Measurements from ENCODE around the gene CAPN12. TPM values are rescaled to one million over a fixed set of nuclear protein-coding genes. Genes with fewer than 3 reads are reported as not detected.

CAPN12 gene
- polyA plus RNA-seq, 1 of the 3 experiments (the other 2 are of a cell fraction), result 3.0 TPM

- Histone ChIP-seq H3K4me1 (ENCODE audit: control insufficient read depth in 1 of 2, insufficient read depth in 2 of 2, low read depth in 1 of 2, low read length in 1 of 2) (peaks cover 0 to 4% of the 10 kb centered on the region in 2 experiments; a peak in 2 of 4 replicates), H3K36me3 (replicated peaks in 1 of 2; ENCODE audit: control insufficient read depth in 1 of 2, insufficient read depth in 2 of 2, low read length in 1 of 2) (peaks cover 59 to 83% of the 10 kb centered on the region in 2 experiments), H3K9me3 (no peaks in the 10 kb centered on the region), H4K20me1 (ENCODE audit: insufficient read depth) (0 out of 2 replicates have a peak, but pooled peaks cover 9% of the 10 kb centered on the region), H3K9ac (no peak overlapping the region), H3F3A (replicated peaks; ENCODE audit: insufficient read depth) (peaks cover 6% of the 10 kb centered on the region), H3K27me3 (ENCODE audit: insufficient read depth) (no peaks in the 10 kb centered on the region), H3K4me2 (no peak overlapping the region), H3K27ac (ENCODE audit: low read depth in 2 of 2, low read length in 1 of 2) (no peak overlapping the region; a peak in 1 of 4 replicates), H3K9me2 (no peaks in the 10 kb centered on the region), H3K4me3 (ENCODE audit: low read depth in 2 of 2, low read length in 1 of 2) (no peak overlapping the region), H2AFZ (ENCODE audit: low read depth) (no peak overlapping the region), H3K79me2 (ENCODE audit: insufficient read depth) (peaks cover 59% of the 10 kb centered on the region)
- ChIA-PET POLR2A (no interaction called here), CTCF (interaction anchor here (0.7 to 1.4 kb wide), 3 partner anchors 18 to 309 kb away, joined by 3 to 5 read pairs (median 3); partner anchors contain the start of gene FAM98C)
- WGBS (ENCODE audit: low lambda C conversion rate), result 94% methylated on average over 12 of the region's 15 CpGs
- DNase-seq, result no peak
- TF ChIP-seq USF1 (IDR thresholded peaks at IDR 0.05; ENCODE audit: borderline replicate concordance, low read depth) (no peak), JUND (IDR thresholded peaks at IDR 0.05) (no peak), SIN3A (IDR thresholded peaks at IDR 0.05; ENCODE audit: borderline replicate concordance, low read depth, low read length) (no peak), POLR2AphosphoS5 (IDR thresholded peaks at IDR 0.05; ENCODE audit: low read depth, low read length) (0 out of 2 replicates have a peak, but pooled peaks have one; percentile 24), RAD21 (IDR thresholded peaks at IDR 0.05; ENCODE audit: low read length) (no peak)
Measured at GRCh38 chr19:38712161-38712748, 32.0 kb downstream of the CAPN12 start.

GRCh38 chr19:38711726-38712153 is 32.5 kb downstream of the CAPN12 start:
- TF ChIP-seq SMC3 (IDR thresholded peaks at IDR 0.05; ENCODE audit: low read depth, low read length) (peak; percentile 15; the same call in 1 of the 2 replicates), MAX (IDR thresholded peaks at IDR 0.05; ENCODE audit: low read depth) (0 out of 2 replicates have a peak, but pooled peaks have one; percentile 52), FOSL2 (IDR thresholded peaks at IDR 0.05; ENCODE audit: borderline replicate concordance, low read depth) (no peak), TCF12 (IDR thresholded peaks at IDR 0.05) (peak; percentile 41; the same call in 1 of the 2 replicates), ZBTB33 (IDR thresholded peaks at IDR 0.05; ENCODE audit: borderline replicate concordance, low read depth) (no peak), SIN3A (IDR thresholded peaks at IDR 0.05; ENCODE audit: borderline replicate concordance, low read depth, low read length) (0 out of 2 replicates have a peak, but pooled peaks have one; percentile 40), PBX3 (IDR thresholded peaks at IDR 0.05) (peak; percentile 30; the same call in 1 of the 2 replicates), EP300 (IDR thresholded peaks at IDR 0.05; ENCODE audit: borderline replicate concordance in 1 of 2, low read depth in 1 of 2, low read length in 1 of 2) (peak in 1 of 2 experiments; percentile 10; a peak in 1 of 4 replicates), FOXM1 (IDR thresholded peaks at IDR 0.05; ENCODE audit: low read depth) (no peak), POLR2AphosphoS5 (IDR thresholded peaks at IDR 0.05; ENCODE audit: low read depth, low read length) (peak; percentile 55; the same call in 1 of the 2 replicates), NFIC (IDR thresholded peaks at IDR 0.05; ENCODE audit: borderline replicate concordance) (peak; percentile 73)
- Histone ChIP-seq H3K9me3 (no peaks in the 10 kb centered on the region), H3K27ac (ENCODE audit: low read depth in 2 of 2, low read length in 1 of 2) (no peak overlapping the region; a peak in 1 of 4 replicates), H3F3A (replicated peaks; ENCODE audit: insufficient read depth) (peaks cover 6% of the 10 kb centered on the region), H3K9ac (no peak overlapping the region), H2AFZ (ENCODE audit: low read depth) (no peak overlapping the region), H3K4me3 (ENCODE audit: low read depth in 2 of 2, low read length in 1 of 2) (no peak overlapping the region), H3K27me3 (ENCODE audit: insufficient read depth) (no peaks in the 10 kb centered on the region), H4K20me1 (ENCODE audit: insufficient read depth) (0 out of 2 replicates have a peak, but pooled peaks cover 9% of the 10 kb centered on the region), H3K36me3 (replicated peaks in 1 of 2; ENCODE audit: control insufficient read depth in 1 of 2, insufficient read depth in 2 of 2, low read length in 1 of 2) (peaks cover 59 to 83% of the 10 kb centered on the region in 2 experiments), H3K9me2 (no peaks in the 10 kb centered on the region), H3K79me2 (ENCODE audit: insufficient read depth) (peaks cover 64% of the 10 kb centered on the region), H3K4me1 (ENCODE audit: control insufficient read depth in 1 of 2, insufficient read depth in 2 of 2, low read depth in 1 of 2, low read length in 1 of 2) (peaks cover 0 to 6% of the 10 kb centered on the region in 2 experiments; a peak in 2 of 4 replicates), H3K4me2 (no peak overlapping the region)
- DNase-seq, result no peak
- CTCF ChIA-PET, result interaction anchor here (1.0 to 1.4 kb wide), 3 partner anchors 19 to 309 kb away, joined by 3 to 5 read pairs (median 4); partner anchors contain the start of gene FAM98C
- POLR2A ChIA-PET, result interaction anchor here (0.7 kb wide), 1 partner anchor 12 kb away, joined by 3 read pairs; no protein-coding TSS in a partner anchor
- 63% methylated on average over 10 of the region's 12 CpGs for WGBS (ENCODE audit: low lambda C conversion rate)
